Esophagus squamous epithelium (tissue), 4 donors: ENCODE results near the gene PTER.

Experiments
- POLR2A ChIP-seq, 4 donors: fragments of 450-650 bp; IDR thresholded peaks; one replicate each; pipeline ENCODE4 v1.6.1; 2017; ENCODE audit warnings: antibody characterized with exemption in 4 of 4, mild to moderate bottlenecking in 4 of 4, moderate library complexity in 3 of 4
- TF ChIP-seq, protein P1 (sequence below), 6 experiments: fragments of 450-650 bp in 4 of 6; fragments of 200-600 bp in 2 of 6; sonication (generic) in 2 of 6; IDR thresholded peaks; one replicate each; pipeline ENCODE4 v1.5.1; 2016 to 2019; ENCODE audit warnings: antibody characterized with exemption in 6 of 6, mild to moderate bottlenecking in 4 of 6, moderate library complexity in 4 of 6

DNA sequence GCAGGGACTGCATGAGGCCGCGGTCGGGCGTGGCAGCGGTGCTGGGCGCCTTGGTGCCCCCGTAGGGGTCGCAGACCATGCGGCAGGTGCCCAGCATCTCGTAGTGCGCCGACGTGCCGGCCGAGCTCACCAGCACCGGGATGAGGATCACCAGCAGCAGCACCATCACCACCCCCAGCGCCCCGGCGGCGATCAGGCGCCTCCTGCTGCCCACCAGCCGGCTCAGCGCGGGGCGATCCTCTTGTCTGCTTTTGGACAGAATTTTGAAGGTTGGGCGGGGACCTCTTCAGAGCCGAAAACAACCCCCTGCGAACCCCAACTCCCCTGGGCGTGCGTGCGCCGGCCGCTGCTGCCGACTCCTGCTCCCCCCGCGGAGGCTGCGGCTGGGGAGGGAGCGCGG lies 84.1 kb downstream of the PTER start:
- TF ChIP-seq, protein P1, sequence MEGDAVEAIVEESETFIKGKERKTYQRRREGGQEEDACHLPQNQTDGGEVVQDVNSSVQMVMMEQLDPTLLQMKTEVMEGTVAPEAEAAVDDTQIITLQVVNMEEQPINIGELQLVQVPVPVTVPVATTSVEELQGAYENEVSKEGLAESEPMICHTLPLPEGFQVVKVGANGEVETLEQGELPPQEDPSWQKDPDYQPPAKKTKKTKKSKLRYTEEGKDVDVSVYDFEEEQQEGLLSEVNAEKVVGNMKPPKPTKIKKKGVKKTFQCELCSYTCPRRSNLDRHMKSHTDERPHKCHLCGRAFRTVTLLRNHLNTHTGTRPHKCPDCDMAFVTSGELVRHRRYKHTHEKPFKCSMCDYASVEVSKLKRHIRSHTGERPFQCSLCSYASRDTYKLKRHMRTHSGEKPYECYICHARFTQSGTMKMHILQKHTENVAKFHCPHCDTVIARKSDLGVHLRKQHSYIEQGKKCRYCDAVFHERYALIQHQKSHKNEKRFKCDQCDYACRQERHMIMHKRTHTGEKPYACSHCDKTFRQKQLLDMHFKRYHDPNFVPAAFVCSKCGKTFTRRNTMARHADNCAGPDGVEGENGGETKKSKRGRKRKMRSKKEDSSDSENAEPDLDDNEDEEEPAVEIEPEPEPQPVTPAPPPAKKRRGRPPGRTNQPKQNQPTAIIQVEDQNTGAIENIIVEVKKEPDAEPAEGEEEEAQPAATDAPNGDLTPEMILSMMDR (IDR thresholded peaks at IDR 0.05), result peak in 1 of 6 experiments; percentile 11
- TF ChIP-seq POLR2A (IDR thresholded peaks at IDR 0.05), result no peak
